Body of pancreas (tissue), 4 donors: ENCODE results near the gene CES2. TPM values are rescaled to one million over a fixed set of nuclear protein-coding genes. Genes with fewer than 3 reads are reported as not detected.

Experiments used
- ATAC-seq: fragments of 150-250 bp; one replicate; pipeline ENCODE4 v1.9.1; 2016
- DNase-seq, 4 donors: peaks; one replicate each; pipeline ENCODE4 v3.0.0-alpha.2; 2019
- H3K27ac ChIP-seq, 4 donors: fragments of 200-600 bp; sonication (generic); 1 replicate in 3 of 4; 2 replicates in 1 of 4; pipeline versions ENCODE4 v1.5.1 to v1.6.1; 2016 to 2019; ENCODE audit warnings: mild to moderate bottlenecking in 1 of 4, mixed read lengths in 1 of 4, moderate library complexity in 1 of 4
- H3K27me3 ChIP-seq, 2 donors: fragments of 200-600 bp; sonication (generic); one replicate each; pipeline ENCODE4 v1.6.0; 2016; ENCODE audit warnings: mild to moderate bottlenecking in 1 of 2
- H3K36me3 ChIP-seq, 2 donors: fragments of 200-600 bp; sonication (generic); replicated peaks in 1 of 2; 2 replicates each; pipeline ENCODE4 v1.5.1; 2016; ENCODE audit warnings: low read depth in 2 of 2; ENCODE audit not compliant: insufficient read depth in 1 of 2
- H3K4me1 ChIP-seq: fragments of 200-600 bp; sonication (generic); one replicate; pipeline ENCODE4 v1.6.0; 2016
- H3K4me3 ChIP-seq, 2 donors: fragments of 200-600 bp; sonication (generic); 1 replicate in 1 of 2; 2 replicates in 1 of 2; pipeline ENCODE4 v1.5.1; 2016 to 2019
- H3K9me3 ChIP-seq, 3 donors: fragments of 200-600 bp; sonication (generic); 1 replicate in 2 of 3; 2 replicates in 1 of 3; pipeline ENCODE4 v1.5.1; 2016
- CTCF ChIP-seq, 7 experiments: fragments of 450-650 bp in 4 of 7; fragments of 200-600 bp in 3 of 7; sonication (generic) in 3 of 7; IDR thresholded peaks; one replicate each; pipeline ENCODE4 v1.5.1; 2016 to 2019; ENCODE audit warnings: antibody characterized with exemption in 7 of 7
- POLR2A ChIP-seq, 3 donors: fragments of 450-650 bp; IDR thresholded peaks; one replicate each; pipeline ENCODE4 v1.6.1; 2016; ENCODE audit warnings: antibody characterized with exemption in 3 of 3, mild to moderate bottlenecking in 2 of 3
- WGBS, 2 donors: methylation state at CpG; one replicate each; pipeline ENCODE4 v1.1.5; 2017; 5-methylcytosine and 5-hydroxymethylcytosine counted together
- intact Hi-C: fragments of 100-400 bp; cut with DNase I; formaldehyde crosslinking; loops from one replicate; pipeline ENCODE4 v1.15.1; 2023
- total RNA-seq, 2 donors: library from RNA; depleted of rRNA; stranded (reverse); fragments of >200 nt; gene quantifications; one replicate each; pipeline ENCODE4 v1.1.0, GENCODE V29; 2016

The CES2 gene
- total RNA-seq, 2 donors from 2014 or later, result 24.9 to 29.3 TPM

GRCh38 chr16:66908762-66909559 is 26.4 kb upstream of the CES2 start:
- Histone ChIP-seq H3K27me3 (no peaks in the 10 kb centered on the region), H3K36me3 (no peaks in the 10 kb centered on the region), H3K4me3 (no peak overlapping the region), H3K9me3 (no peaks in the 10 kb centered on the region), H3K4me1 (peaks cover 21% of the 10 kb centered on the region), H3K27ac (no peak overlapping the region)
- TF ChIP-seq POLR2A (IDR thresholded peaks at IDR 0.05), result no peak
- TF ChIP-seq CTCF (IDR thresholded peaks at IDR 0.05), result no peak
- ATAC-seq (no peak), DNase-seq (no peak)
- intact Hi-C loops, result no loop called here
- 90 to 91% methylated on average over 13 of the region's 14 CpGs for WGBS, 2 donors

GRCh38 chr16:66910175-66910940 is 25.0 kb upstream of the CES2 start:
- Histone ChIP-seq H3K9me3 (no peaks in the 10 kb centered on the region), H3K27me3 (no peaks in the 10 kb centered on the region), H3K27ac (no peak overlapping the region), H3K4me1 (peaks cover 7% of the 10 kb centered on the region), H3K4me3 (no peak overlapping the region), H3K36me3 (no peaks in the 10 kb centered on the region)
- intact Hi-C loops, result no loop called here
- ATAC-seq (no peak), DNase-seq (no peak)
- no peak for TF ChIP-seq CTCF (IDR thresholded peaks at IDR 0.05)
- TF ChIP-seq POLR2A (IDR thresholded peaks at IDR 0.05), result no peak
- 64 to 78% methylated on average over 10 to 14 of the region's 14 CpGs for WGBS, 2 donors

GRCh38 chr16:66911112-66911511 is 24.2 kb upstream of the CES2 start:
- no peak for TF ChIP-seq POLR2A (IDR thresholded peaks at IDR 0.05)
- no peak for TF ChIP-seq CTCF (IDR thresholded peaks at IDR 0.05)
- Histone ChIP-seq H3K36me3 (no peaks in the 10 kb centered on the region), H3K4me3 (no peak overlapping the region), H3K4me1 (no peaks in the 10 kb centered on the region), H3K9me3 (no peaks in the 10 kb centered on the region), H3K27ac (no peak overlapping the region), H3K27me3 (no peaks in the 10 kb centered on the region)
- DNase-seq, result no peak
- WGBS, 2 donors, result 80% methylated on average over 5 of the region's 5 CpGs; no CpG with 5 or more reads in 1 of the 2 donors
- intact Hi-C loops, result no loop called here
- ATAC-seq, result no peak

- no peak for DNase-seq
- Histone ChIP-seq H3K36me3 (no peaks in the 10 kb centered on the region), H3K4me1 (no peaks in the 10 kb centered on the region), H3K4me3 (no peak overlapping the region), H3K27ac (no peak overlapping the region), H3K9me3 (no peaks in the 10 kb centered on the region), H3K27me3 (no peaks in the 10 kb centered on the region)
- 84% methylated on average over 8 of the region's 8 CpGs; no CpG with 5 or more reads in 1 of the 2 donors for WGBS, 2 donors
- intact Hi-C loops, result no loop called here
- TF ChIP-seq POLR2A (IDR thresholded peaks at IDR 0.05) (no peak), CTCF (IDR thresholded peaks at IDR 0.05) (no peak)
- ATAC-seq, result no peak
Measured at GRCh38 chr16:66911801-66912200, 23.5 kb upstream of the CES2 start.
